ENCODE results near the gene HPS1.

GRCh38 chr10:98458809-98459784 lies 12.4 kb upstream of the HPS1 start:
- TF ChIP-seq, protein P1, sequence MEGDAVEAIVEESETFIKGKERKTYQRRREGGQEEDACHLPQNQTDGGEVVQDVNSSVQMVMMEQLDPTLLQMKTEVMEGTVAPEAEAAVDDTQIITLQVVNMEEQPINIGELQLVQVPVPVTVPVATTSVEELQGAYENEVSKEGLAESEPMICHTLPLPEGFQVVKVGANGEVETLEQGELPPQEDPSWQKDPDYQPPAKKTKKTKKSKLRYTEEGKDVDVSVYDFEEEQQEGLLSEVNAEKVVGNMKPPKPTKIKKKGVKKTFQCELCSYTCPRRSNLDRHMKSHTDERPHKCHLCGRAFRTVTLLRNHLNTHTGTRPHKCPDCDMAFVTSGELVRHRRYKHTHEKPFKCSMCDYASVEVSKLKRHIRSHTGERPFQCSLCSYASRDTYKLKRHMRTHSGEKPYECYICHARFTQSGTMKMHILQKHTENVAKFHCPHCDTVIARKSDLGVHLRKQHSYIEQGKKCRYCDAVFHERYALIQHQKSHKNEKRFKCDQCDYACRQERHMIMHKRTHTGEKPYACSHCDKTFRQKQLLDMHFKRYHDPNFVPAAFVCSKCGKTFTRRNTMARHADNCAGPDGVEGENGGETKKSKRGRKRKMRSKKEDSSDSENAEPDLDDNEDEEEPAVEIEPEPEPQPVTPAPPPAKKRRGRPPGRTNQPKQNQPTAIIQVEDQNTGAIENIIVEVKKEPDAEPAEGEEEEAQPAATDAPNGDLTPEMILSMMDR (IDR thresholded peaks at IDR 0.05), result no peak
- no peak for TF ChIP-seq POLR2A (IDR thresholded peaks at IDR 0.05)
